Central memory CD8-positive, alpha-beta T cell (primary cell): ENCODE measurements around the gene MYT1.

ENCODE experiments used
- ATAC-seq: fragments of 150-1000 bp; cut with Tn5 transposase; replicated peaks from 2 replicates; pipeline ENCODE4 v1.10.0; 2022; ENCODE audit warnings: mild to moderate bottlenecking, moderate FRiP score, moderate number of reproducible peaks; ENCODE audit not compliant: poor library complexity, severe bottlenecking; ENCODE audit errors: extremely low read depth
- DNase-seq, 2 donors: peaks; one replicate each; pipeline ENCODE4 v3.0.0; 2021; ENCODE audit warnings: low spot score in 2 of 2
- H3K27ac Mint-ChIP-seq: one replicate; pipeline ENCODE4 v1.8.0; 2022; ENCODE audit warnings: low read depth, mild to moderate bottlenecking, moderate library complexity, mixed read lengths
- H3K27me3 Mint-ChIP-seq: one replicate; pipeline ENCODE4 v1.8.0; 2022; ENCODE audit warnings: mixed read lengths
- H3K36me3 Mint-ChIP-seq: one replicate; pipeline ENCODE4 v1.8.0; 2022; ENCODE audit warnings: mild to moderate bottlenecking, moderate library complexity, mixed read lengths; ENCODE audit not compliant: insufficient read depth
- H3K4me1 Mint-ChIP-seq: one replicate; pipeline ENCODE4 v1.8.0; 2022; ENCODE audit warnings: mixed read lengths
- H3K4me3 Mint-ChIP-seq: one replicate; pipeline ENCODE4 v1.8.0; 2022; ENCODE audit warnings: mild to moderate bottlenecking, moderate library complexity, mixed read lengths
- H3K9me3 Mint-ChIP-seq: one replicate; pipeline ENCODE4 v1.8.0; 2022; ENCODE audit warnings: mixed read lengths

The MYT1 gene

DNA sequence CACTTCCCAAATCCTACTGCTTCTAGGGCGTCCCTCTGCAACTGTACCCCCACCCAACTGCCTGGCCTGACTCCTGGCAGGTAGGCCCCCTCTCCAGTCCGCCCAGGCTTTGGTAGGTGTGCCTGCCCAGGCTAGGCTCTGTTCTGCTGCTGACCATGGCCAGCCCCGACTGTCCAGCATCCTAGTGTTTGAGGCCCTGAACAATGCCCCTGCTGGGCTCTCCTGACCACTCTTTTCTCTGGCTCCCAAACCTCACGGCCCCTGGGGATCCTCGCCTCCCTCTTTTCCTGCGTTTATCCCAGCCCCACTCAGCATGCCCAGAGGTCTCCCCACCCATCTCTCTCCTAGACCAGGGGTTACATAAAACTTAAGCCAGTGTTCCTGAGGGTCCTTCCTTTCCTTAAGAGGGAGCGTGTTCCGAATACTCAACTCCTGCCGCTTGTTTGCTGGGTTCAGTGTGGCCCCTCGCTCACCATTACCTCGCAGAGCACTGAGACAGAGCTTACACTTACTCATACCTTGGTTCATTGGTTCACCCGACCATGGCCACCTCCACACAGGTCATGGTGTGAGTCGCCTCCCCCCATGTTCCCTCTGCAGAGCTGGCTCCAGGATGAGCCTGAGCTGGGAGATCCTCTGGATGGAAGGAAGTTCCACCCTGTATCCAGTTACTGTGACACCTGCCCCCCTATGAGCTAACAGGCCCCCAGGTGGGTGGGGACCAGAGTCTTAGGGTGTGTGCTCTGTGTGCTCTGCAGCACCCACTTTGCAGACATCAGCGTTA lies 21.0 kb upstream of the MYT1 start:
- H3K27ac Mint-ChIP-seq, result no peak overlapping the region
- no peaks in the 10 kb centered on the region for H3K36me3 Mint-ChIP-seq
- no peak overlapping the region for H3K4me3 Mint-ChIP-seq
- H3K4me1 Mint-ChIP-seq, result no peaks in the 10 kb centered on the region
- ATAC-seq (no peak), DNase-seq (no peak)
- H3K27me3 Mint-ChIP-seq, result peaks cover 21% of the 10 kb centered on the region
- H3K9me3 Mint-ChIP-seq, result peaks cover 12% of the 10 kb centered on the region

DNA sequence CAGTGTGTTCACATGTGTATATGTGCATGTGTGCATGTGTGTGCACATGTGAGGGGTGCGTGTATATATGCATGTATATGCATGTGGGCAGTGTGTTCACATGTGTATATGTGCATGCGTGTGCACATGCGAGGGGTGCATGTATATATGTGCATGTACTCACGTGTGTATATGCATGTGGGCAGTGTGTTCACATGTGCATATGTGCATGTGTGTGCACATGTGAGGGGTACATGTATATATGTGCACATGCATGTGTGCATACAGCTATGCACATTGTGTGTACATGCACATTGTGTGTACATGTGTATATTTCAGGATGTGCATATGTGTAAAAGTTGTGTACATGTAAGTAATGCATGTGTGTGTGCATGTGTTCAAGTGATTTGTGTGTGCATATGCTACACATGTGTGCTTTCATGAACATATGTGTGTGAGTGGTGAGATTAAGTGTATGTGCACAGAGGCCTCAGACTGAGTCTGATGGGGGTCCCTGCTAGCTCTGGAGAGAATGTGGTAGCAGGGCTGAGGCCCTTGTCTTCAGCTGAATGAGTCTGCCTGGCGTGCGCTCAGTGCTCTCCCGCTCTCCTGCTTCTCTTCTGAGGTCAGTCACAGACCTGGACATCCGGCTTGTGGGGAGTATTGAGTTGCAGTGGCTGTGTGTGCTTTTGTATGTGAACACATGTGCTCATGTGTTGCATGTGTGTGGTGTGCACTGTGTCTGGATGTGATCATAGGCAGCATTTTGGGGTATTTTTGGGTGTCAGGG lies 19.9 kb upstream of the MYT1 start:
- Mint-ChIP-seq H3K27me3 (peaks cover 21% of the 10 kb centered on the region), H3K4me1 (no peaks in the 10 kb centered on the region)

DNA sequence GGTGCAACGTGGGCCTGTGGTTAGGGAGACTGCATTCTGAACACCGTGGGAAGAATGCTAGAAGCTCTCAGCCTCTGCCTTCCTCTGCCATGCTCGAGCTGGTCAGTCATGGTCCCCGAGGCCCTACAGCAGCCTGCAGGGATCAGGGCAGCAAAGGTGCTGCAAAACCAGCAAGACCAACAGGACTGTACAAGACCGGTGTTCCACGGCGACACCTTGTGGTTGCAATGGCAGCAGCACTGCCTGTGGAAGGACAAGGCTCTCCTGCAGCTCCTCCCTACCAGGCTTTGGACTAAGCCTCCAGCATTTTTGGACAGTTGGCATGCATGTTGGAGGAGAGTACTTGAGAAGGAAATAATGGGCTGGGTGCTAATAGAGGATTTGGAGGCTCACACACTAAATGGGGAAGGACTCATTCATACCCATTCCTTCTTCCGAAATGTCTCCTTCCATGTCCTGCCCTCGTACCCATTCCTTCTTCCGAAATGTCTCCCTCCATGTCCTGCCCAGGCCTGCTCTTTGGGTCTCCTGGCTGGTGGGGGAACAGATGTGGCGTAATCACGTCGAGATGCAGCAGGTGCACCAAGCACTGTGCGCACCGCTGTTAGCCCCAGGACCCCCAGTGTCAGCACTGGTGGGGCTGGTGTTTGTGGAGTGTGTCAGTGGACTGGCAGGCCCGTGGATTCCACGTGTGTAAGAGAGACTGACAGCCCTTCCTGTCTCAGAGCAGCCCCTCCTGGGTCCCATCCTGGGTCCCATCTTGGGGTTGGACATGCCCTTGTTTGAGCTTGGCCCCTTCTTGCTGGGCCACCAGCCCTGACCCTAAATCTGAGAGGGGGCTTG lies 18.6 kb upstream of the MYT1 start:
- Mint-ChIP-seq H3K9me3 (peaks cover 12% of the 10 kb centered on the region), H3K27ac (no peak overlapping the region), H3K36me3 (no peaks in the 10 kb centered on the region), H3K4me3 (no peak overlapping the region), H3K27me3 (peaks cover 15% of the 10 kb centered on the region), H3K4me1 (no peaks in the 10 kb centered on the region)
- ATAC-seq (no peak), DNase-seq (no peak)

More for the DNA sequence above, 19.9 kb upstream of the MYT1 start:
- H3K4me3 Mint-ChIP-seq, result no peak overlapping the region
- H3K9me3 Mint-ChIP-seq, result peaks cover 12% of the 10 kb centered on the region
- no peak for ATAC-seq
- H3K27ac Mint-ChIP-seq, result no peak overlapping the region
- no peaks in the 10 kb centered on the region for H3K36me3 Mint-ChIP-seq
- DNase-seq, result no peak

DNA sequence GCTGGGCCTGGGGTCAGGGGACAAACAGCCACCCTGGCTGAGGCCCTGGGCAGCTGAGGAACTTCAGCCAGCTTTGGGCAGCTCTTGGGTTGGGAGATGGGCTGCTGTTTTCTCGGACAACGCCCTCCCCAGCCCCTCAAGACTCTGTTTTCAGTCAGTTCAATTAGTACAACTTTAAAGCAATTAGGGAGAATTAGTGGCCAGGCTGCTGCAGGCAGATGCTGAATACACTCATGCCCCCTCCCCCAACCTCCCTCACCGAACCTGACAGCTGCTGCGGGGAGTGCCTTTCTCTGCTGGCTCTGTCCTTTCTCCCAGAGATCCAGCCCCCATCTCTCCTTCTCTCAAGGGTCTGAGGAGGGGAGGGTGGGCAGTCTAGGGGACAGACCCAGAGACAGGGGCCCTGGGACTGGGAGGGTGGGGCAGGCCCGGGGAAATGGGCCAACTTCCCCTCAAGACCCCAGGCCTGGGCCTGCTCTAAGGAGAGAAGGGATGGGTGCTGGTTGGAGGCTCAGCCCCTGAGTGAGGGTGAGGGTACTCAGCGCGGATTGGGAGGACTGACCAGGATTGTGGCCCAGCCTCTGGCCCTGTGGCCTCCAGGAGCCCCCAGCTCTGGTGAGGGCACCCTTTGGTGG lies 17.8 kb upstream of the MYT1 start:
- H3K4me3 Mint-ChIP-seq, result no peak overlapping the region
- H3K36me3 Mint-ChIP-seq, result no peaks in the 10 kb centered on the region
- DNase-seq, result no peak
- no peak for ATAC-seq
- H3K4me1 Mint-ChIP-seq, result no peaks in the 10 kb centered on the region
- no peak overlapping the region for H3K27ac Mint-ChIP-seq
- H3K27me3 Mint-ChIP-seq, result peaks cover 7% of the 10 kb centered on the region
- H3K9me3 Mint-ChIP-seq, result peaks cover 12% of the 10 kb centered on the region

DNA sequence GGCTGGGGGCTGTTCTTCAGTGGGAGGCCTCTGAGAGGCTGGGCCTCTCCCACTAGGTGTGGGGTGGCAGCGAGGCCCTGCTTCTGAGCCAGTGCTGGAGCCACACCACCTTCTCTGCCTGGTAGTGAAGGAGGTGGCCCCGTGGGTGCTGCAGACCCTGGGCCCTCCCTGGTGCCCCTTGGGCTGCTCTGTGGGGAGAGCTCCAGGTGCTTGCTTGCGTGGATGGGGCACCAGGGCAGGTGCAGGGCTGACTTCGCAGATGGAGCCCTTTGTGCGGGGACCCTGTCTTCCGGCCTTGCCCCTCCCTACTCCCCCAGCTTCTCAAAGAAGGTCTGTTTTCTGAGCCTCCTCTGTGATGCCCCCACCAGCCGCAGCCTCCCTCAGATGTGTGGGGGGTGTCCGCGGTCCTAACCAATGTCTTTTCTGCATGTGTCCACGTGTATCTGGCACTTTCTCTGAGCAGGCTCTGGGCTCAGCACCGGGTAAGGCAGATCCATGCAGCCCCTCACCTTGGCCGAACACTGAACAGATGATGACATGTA lies 17.2 kb upstream of the MYT1 start:
- H3K36me3 Mint-ChIP-seq, result no peaks in the 10 kb centered on the region
- ATAC-seq (no peak), DNase-seq (no peak)
- no peak overlapping the region for H3K27ac Mint-ChIP-seq
- peaks cover 12% of the 10 kb centered on the region for H3K9me3 Mint-ChIP-seq
- H3K27me3 Mint-ChIP-seq, result peaks cover 7% of the 10 kb centered on the region
- H3K4me1 Mint-ChIP-seq, result no peaks in the 10 kb centered on the region
- H3K4me3 Mint-ChIP-seq, result no peak overlapping the region

DNA sequence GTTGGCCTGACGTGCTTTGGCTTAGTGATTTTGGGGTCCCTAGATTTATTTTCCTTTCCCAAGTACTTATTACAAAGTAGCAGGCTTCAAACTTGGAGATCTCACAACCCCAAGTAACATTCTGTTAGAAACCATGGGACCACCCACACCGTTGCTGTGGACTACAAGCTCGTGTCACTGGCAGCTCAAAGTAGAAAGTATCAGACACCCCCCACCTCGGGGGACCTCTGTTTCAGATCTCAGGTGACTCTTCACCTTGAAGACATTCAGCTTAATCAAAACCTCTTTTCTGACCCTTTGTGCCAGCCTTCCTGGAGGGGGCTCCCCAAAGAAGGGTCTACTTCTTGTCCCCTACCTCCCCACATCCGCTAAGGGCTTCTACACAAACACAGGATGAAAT lies 15.7 kb upstream of the MYT1 start:
- DNase-seq (no peak), ATAC-seq (no peak)
- Mint-ChIP-seq H3K27ac (no peak overlapping the region), H3K36me3 (no peaks in the 10 kb centered on the region), H3K27me3 (peaks cover 7% of the 10 kb centered on the region), H3K4me3 (no peak overlapping the region), H3K4me1 (no peaks in the 10 kb centered on the region), H3K9me3 (peaks cover 12% of the 10 kb centered on the region)

DNA sequence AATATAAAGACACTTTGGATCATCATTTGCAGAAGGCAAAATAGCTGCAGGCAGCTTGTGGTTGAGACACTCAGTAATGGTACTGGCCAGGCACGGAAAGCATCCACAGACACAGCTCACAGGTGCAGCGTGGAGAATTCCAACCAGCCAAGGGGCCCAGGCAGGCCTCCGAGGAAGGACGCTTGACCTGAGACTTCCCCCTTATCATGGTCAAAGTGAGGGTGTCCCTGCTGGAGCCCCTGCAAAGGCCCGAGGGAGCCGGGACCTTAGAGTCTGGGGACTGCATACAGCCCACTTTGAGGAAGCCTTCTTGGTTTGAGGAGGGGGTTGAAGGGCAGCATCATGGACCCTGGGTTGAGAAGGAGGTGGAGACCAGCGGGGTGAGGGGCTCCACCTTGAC lies 15.1 kb upstream of the MYT1 start:
- Mint-ChIP-seq H3K4me3 (no peak overlapping the region), H3K36me3 (no peaks in the 10 kb centered on the region), H3K27ac (no peak overlapping the region), H3K27me3 (peaks cover 7% of the 10 kb centered on the region), H3K4me1 (no peaks in the 10 kb centered on the region), H3K9me3 (peaks cover 11% of the 10 kb centered on the region)
- DNase-seq (no peak), ATAC-seq (no peak)

DNA sequence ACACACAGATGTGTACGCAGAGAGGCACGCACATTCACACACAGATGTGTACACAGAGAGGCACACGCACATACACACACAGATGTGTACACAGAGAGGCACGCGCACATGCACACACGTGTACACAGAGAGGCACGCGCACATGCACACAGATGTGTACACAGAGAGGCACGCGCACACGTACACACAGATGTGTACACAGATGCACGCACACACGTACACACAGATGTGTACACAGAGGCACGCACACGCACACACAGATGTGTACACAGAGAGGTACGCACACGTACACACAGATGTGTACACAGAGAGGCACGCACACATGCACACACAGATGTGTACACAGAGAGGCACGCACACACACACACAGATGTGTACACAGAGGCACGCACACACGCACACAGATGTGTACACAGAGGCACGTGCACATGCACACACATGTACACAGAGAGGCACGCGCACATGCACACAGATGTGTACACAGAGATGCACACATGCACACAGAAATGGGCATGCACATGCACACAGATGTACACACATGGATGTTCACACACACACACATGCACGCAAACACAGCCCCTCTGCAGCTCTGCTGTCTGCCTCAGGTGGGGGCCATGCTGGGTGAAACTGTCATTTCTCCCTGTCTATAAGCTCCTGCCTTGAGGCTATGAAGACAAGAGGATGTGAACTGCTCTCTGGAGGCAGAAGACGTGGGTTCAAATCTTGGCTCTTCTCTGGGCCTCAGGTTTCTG lies 14.3 kb upstream of the MYT1 start:
- H3K27ac Mint-ChIP-seq, result no peak overlapping the region
- no peak for ATAC-seq
- no peaks in the 10 kb centered on the region for H3K4me1 Mint-ChIP-seq
- peaks cover 3% of the 10 kb centered on the region for H3K9me3 Mint-ChIP-seq
- no peak for DNase-seq
- H3K36me3 Mint-ChIP-seq, result no peaks in the 10 kb centered on the region
- peaks cover 3% of the 10 kb centered on the region for H3K27me3 Mint-ChIP-seq
- H3K4me3 Mint-ChIP-seq, result no peak overlapping the region

DNA sequence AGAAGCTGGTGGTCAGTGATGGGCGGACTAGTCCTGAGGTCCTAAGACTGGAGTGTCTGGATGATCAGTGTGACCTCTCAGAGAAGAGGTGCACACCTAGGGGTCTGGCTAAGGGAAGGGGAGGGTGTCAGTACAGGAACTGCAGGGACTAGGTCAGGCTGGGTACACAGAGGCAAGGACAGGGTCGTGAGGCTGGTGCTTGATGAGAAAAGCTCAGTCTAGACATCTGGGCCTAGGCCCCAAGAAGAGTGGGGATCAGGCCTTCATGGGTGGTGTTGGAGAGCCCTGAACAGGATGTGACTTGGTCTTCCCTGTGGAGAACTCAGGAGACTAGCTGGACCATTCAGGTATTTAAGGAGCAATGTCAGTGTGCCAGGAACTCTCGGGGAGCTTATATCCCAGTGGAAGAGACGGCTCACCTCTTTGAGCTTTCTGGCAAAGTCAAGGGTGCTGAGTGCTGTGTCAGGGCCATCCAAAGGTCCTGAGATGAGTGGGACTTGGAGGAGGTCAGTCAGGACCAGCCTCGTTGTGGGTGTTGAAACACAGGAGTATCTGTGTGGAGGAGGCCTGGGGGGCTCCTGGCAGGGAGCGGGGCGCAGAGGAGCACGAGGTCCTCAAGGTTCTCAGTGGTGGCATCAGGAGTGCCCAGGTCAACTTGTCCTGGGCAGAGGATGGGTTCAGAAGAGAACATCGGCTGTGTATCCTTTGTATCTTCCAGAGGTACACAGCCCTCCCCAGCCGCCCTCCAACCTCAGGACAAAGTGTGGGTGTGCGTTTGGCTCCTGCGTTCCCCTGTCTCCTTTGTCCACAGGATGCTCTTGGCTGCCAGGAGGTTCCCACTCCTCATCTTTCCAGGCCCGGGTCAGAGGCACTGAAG lies 13.3 kb upstream of the MYT1 start:
- H3K27me3 Mint-ChIP-seq, result no peaks in the 10 kb centered on the region
- no peaks in the 10 kb centered on the region for H3K4me1 Mint-ChIP-seq
- no peak overlapping the region for H3K4me3 Mint-ChIP-seq
- DNase-seq, result no peak
- H3K9me3 Mint-ChIP-seq, result no peaks in the 10 kb centered on the region
- H3K36me3 Mint-ChIP-seq, result no peaks in the 10 kb centered on the region
- no peak overlapping the region for H3K27ac Mint-ChIP-seq
- no peak for ATAC-seq

DNA sequence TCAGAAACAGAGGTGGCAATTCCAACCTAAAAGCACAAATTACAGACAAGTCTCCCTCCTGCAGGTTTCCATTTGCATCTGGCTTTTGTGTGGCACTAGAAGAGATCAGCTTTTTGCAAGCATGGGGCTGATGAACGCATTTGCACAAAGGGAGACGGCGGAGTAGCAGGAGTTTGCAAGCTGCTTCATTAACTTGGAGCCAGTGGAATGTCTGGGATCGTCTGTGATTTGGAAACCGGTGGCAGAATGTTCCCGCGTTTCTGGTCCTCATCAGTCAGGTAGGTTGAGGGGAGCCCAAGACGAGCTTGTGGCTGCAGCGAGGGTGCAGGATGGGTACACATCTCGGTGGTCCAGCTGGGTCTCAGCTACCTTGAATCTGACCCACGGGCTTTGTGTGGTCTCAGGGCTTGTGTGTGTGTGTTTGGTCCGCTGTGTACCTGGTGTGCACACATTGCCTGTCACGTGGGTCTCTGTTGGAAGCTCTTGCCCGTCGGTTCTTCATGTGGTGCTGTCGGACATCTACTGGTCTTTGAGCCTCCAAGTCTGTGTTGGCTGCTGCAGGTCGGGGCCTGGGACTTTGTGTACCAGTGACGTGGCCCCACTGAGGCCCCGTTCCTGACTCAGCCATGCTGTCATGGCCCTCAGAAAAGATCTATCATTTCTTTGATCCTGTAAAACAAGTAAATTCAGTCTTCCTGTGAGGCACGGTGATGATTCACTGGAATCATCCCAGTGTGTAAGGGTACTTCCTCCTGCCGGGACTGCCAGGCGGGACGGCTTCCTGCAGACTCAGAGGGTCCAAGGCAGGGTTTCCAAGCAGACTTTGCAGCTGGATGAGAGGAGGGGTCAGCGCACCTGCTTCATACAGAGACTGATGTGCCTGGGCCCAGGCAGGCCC lies 12.4 kb upstream of the MYT1 start:
- Mint-ChIP-seq H3K27me3 (no peaks in the 10 kb centered on the region), H3K36me3 (no peaks in the 10 kb centered on the region), H3K27ac (no peak overlapping the region), H3K4me1 (no peaks in the 10 kb centered on the region), H3K4me3 (no peak overlapping the region), H3K9me3 (no peaks in the 10 kb centered on the region)
- DNase-seq, result no peak
- no peak for ATAC-seq
